ENCODE results near the gene SERPINA5.

SERPINA5 gene

GRCh38 chr14:94558842-94559241, 22.4 kb upstream of the SERPINA5 start:
- in situ Hi-C loops (cut with HindIII; ENCODE audit: low pct_ligation_motif_present, low sequenced_read_pairs): no loop called here
- H3K4me3 ChIP-seq (ENCODE audit: low read depth, low read length): no peak overlapping the region
- DNase-seq: no peak
- peak; percentile 31 for TF ChIP-seq CTCF (IDR thresholded peaks at IDR 0.05; ENCODE audit: low read depth, low read length, missing control alignments)
- H3K36me3 ChIP-seq (replicated peaks): no peaks in the 10 kb centered on the region
- H3K27ac ChIP-seq: no peak overlapping the region
- H3K27me3 ChIP-seq (replicated peaks): no peaks in the 10 kb centered on the region

DNA sequence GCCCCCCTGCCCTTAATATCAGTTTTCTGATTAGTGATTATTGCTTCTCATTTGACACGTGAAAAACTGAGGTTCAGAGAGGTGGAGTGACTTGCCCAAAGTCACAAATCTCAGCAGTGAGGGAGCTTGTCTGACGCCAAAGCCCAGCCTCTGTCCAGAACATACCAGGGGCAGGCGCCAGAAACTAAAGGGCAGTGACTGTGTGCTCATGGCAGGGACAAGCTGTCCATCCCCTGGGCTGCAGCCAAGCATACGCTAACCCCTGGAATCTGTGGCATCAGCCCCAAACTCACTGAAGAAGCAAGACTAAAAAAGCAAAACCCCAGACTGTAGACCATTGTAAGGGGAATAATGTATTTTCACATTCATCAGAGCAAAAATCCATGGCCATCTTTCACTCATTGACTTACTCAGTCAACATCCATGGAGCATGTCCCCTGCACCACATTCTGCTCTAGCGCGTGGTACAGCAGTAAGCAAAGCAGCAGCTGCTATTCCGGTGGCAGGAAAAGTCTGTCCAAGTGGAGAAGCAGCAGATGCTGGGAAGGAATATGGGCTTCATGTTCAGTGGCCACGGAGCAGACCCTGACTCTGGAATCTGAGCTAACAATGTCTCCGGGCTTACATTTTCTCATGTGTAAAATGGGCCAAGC, 21.5 kb upstream of the SERPINA5 start:
- H3K36me3 ChIP-seq (replicated peaks): no peaks in the 10 kb centered on the region
- H3K27ac ChIP-seq: no peak overlapping the region
- H3K27me3 ChIP-seq (replicated peaks): no peaks in the 10 kb centered on the region
- no peak for TF ChIP-seq CTCF (IDR thresholded peaks at IDR 0.05; ENCODE audit: low read depth, low read length, missing control alignments)
- in situ Hi-C loops (cut with HindIII; ENCODE audit: low pct_ligation_motif_present, low sequenced_read_pairs): no loop called here
- no peak for DNase-seq
- H3K4me3 ChIP-seq (ENCODE audit: low read depth, low read length): no peak overlapping the region

DNA sequence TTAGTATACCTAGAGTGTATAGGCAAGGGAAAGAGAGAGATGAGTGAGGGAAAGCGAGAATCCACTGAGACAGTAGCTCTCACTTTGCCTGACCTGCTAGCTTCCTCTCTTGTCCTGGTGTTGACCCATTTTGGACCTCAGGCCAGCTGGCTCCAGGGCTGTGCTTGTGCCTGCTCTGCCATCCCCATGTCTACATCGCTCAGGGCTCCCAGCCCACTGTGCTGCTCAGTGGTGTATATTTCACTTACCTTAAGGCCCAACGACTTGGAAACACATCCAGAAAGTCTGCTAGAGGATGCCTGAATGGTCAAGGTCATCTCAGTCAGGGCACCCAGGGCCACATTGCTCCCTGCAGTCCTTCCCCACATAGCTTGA, 20.9 kb upstream of the SERPINA5 start:
- no peak for DNase-seq
- no peak for TF ChIP-seq CTCF (IDR thresholded peaks at IDR 0.05; ENCODE audit: low read depth, low read length, missing control alignments)
- in situ Hi-C loops (cut with HindIII; ENCODE audit: low pct_ligation_motif_present, low sequenced_read_pairs): no loop called here
- Histone ChIP-seq H3K27ac (no peak overlapping the region), H3K36me3 (replicated peaks) (no peaks in the 10 kb centered on the region), H3K4me3 (ENCODE audit: low read depth, low read length) (no peak overlapping the region), H3K27me3 (replicated peaks) (no peaks in the 10 kb centered on the region)

GRCh38 chr14:94560751-94561655, 20.2 kb upstream of the SERPINA5 start, which contains the start of gene SERPINA4:
Gene SERPINA4 (plus strand): TSS chr14:94561442. CDS start chr14:94563483, 2,041 bp downstream.
- no peaks in the 10 kb centered on the region for H3K36me3 ChIP-seq (replicated peaks)
- no peaks in the 10 kb centered on the region for H3K27me3 ChIP-seq (replicated peaks)
- DNase-seq: no peak
- TF ChIP-seq CTCF (IDR thresholded peaks at IDR 0.05; ENCODE audit: low read depth, low read length, missing control alignments): no peak
- H3K27ac ChIP-seq: no peak within 1 kb of the TSS
- in situ Hi-C loops (cut with HindIII; ENCODE audit: low pct_ligation_motif_present, low sequenced_read_pairs): no loop called here
- H3K4me3 ChIP-seq (ENCODE audit: low read depth, low read length): no peak within 1 kb of the TSS

DNA sequence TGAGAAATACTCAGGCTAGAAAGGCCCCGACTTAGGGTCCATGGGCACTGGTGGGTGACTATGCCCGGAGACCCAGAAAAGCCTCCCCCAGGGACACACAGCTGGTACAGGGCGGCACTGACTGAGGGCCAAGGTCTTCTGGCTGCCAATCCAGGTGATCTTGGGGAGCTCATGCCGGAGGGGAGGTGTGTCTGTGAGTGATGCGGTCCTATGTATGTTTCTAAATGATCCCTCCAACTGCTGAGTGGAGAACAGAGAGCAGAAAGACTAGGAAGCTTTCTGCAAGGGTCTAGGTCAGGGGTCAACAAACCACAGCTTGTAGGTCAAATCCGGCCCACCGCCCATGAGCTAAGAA, 19.6 kb upstream of the SERPINA5 start:
- no peak for TF ChIP-seq CTCF (IDR thresholded peaks at IDR 0.05; ENCODE audit: low read depth, low read length, missing control alignments)
- no peak overlapping the region for H3K4me3 ChIP-seq (ENCODE audit: low read depth, low read length)
- in situ Hi-C loops (cut with HindIII; ENCODE audit: low pct_ligation_motif_present, low sequenced_read_pairs): no loop called here

More for the DNA sequence above, 19.6 kb upstream of the SERPINA5 start:
- no peak for DNase-seq
- Histone ChIP-seq H3K27me3 (replicated peaks) (no peaks in the 10 kb centered on the region), H3K27ac (no peak overlapping the region), H3K36me3 (replicated peaks) (no peaks in the 10 kb centered on the region)
